Frontal cortex (tissue), 4 donors: ENCODE results near the gene FAM168B. TPM values are rescaled to one million over a fixed set of nuclear protein-coding genes. Genes with fewer than 3 reads are reported as not detected.

Experiments
- DNase-seq, 2 donors: peaks; one replicate each; pipeline ENCODE4 v3.0.0; 2012; ENCODE audit warnings: low spot score in 2 of 2
- FAIRE-seq: peaks from 2 replicates; lab custom pipeline; 2012; peaks lifted over from hg19 to GRCh38; lab: Jason Lieb, UNC
- total RNA-seq: library from RNA; depleted of rRNA; stranded (reverse); fragments of >200 nt; gene quantifications from one replicate; pipeline ENCODE4 v1.2.3, GENCODE V29; 2014
- donor health status: control.
- donor health status: control.
- donor health status: control.

The FAM168B gene
- total RNA-seq, 1 donor from 2014 or later = 159 TPM

- FAIRE-seq (no peak), DNase-seq (no peak)
Measured at GRCh38 chr2:131031431-131031841, 61.8 kb downstream of the FAM168B start.

- DNase-seq = peak in 1 of 2 donors; percentile 70
- no peak for FAIRE-seq
Measured at GRCh38 chr2:131030478-131030971, 62.7 kb downstream of the FAM168B start.

- no peak for FAIRE-seq
Measured at GRCh38 chr2:131029812-131030211, 63.4 kb downstream of the FAM168B start.

GRCh38 chr2:131027566-131028528 is 65.4 kb downstream of the FAM168B start:
- no peak for DNase-seq
- FAIRE-seq = no peak

More at GRCh38 chr2:131029812-131030211, 63.4 kb downstream of the FAM168B start:
- DNase-seq = no peak

- FAIRE-seq (no peak), DNase-seq (no peak)
Measured at GRCh38 chr2:131026919-131027318, 66.3 kb downstream of the FAM168B start.

GRCh38 chr2:131023758-131024157 is 69.5 kb downstream of the FAM168B start:
- no peak for FAIRE-seq
- DNase-seq = no peak

GRCh38 chr2:131022731-131023130 is 70.5 kb downstream of the FAM168B start:
- no peak for FAIRE-seq
- DNase-seq = no peak

GRCh38 chr2:131016826-131017741 is 76.2 kb downstream of the FAM168B start:
- no peak for FAIRE-seq

GRCh38 chr2:131015764-131016163 is 77.5 kb downstream of the FAM168B start:
- FAIRE-seq = no peak

More at GRCh38 chr2:131016826-131017741, 76.2 kb downstream of the FAM168B start:
- no peak for DNase-seq

GRCh38 chr2:131014141-131014540 is 79.1 kb downstream of the FAM168B start:
- FAIRE-seq (no peak), DNase-seq (no peak)

More at GRCh38 chr2:131015764-131016163, 77.5 kb downstream of the FAM168B start:
- no peak for DNase-seq

GRCh38 chr2:131011486-131011885 is 81.8 kb downstream of the FAM168B start:
- DNase-seq = no peak
- FAIRE-seq = no peak

GRCh38 chr2:131010566-131010965 is 82.7 kb downstream of the FAM168B start:
- DNase-seq (no peak), FAIRE-seq (no peak)

GRCh38 chr2:131009713-131010475 is 83.4 kb downstream of the FAM168B start:
- FAIRE-seq (no peak), DNase-seq (no peak)

GRCh38 chr2:131008967-131009366 is 84.3 kb downstream of the FAM168B start:
- no peak for FAIRE-seq
- no peak for DNase-seq

GRCh38 chr2:131006561-131006960 is 86.7 kb downstream of the FAM168B start:
- DNase-seq (no peak), FAIRE-seq (no peak)

- FAIRE-seq (no peak), DNase-seq (no peak)
Measured at GRCh38 chr2:131005216-131005935, 87.9 kb downstream of the FAM168B start.

GRCh38 chr2:131004446-131005209 is 88.6 kb downstream of the FAM168B start:
- DNase-seq (no peak), FAIRE-seq (no peak)

GRCh38 chr2:130998561-130998960 is 94.7 kb downstream of the FAM168B start:
- FAIRE-seq (no peak), DNase-seq (no peak)
